GM12865 (cell line): ENCODE results near the gene ACOXL.
A peak's percentile ranks its signal among the peaks of the same experiment; 100 is the strongest.

Experiments
- DNase-seq: peaks from one replicate; pipeline ENCODE4 v3.0.0; 2010; ENCODE audit warnings: low read depth
- H3K4me3 ChIP-seq: 2 replicates; pipeline ENCODE4 v1.5.1; 2011; ENCODE audit warnings: mild to moderate bottlenecking, low read depth, low read length, control low read depth
- CTCF ChIP-seq: IDR thresholded peaks from 2 replicates; pipeline ENCODE4 v1.5.1; 2011; ENCODE audit warnings: low read length, control low read depth, low read depth, inconsistent platforms; ENCODE audit not compliant: insufficient read depth; ENCODE audit errors: missing control alignments

The ACOXL gene

GRCh38 chr2:110858135-110858725, 125.9 kb downstream of the ACOXL start:
- peak overlapping the region; percentile 28 for H3K4me3 ChIP-seq
- peak; percentile 93 for DNase-seq
- TF ChIP-seq CTCF: no peak

GRCh38 chr2:110858993-110859701, 126.8 kb downstream of the ACOXL start:
- DNase-seq: peak; percentile 73
- TF ChIP-seq CTCF: no peak
- H3K4me3 ChIP-seq: peak overlapping the region; percentile 28

GRCh38 chr2:110860630-110861029, 128.3 kb downstream of the ACOXL start:
- no peak overlapping the region for H3K4me3 ChIP-seq
- no peak for DNase-seq
- no peak for TF ChIP-seq CTCF

GRCh38 chr2:110861616-110862260, 129.4 kb downstream of the ACOXL start:
- no peak for TF ChIP-seq CTCF
- no peak for DNase-seq
- no peak overlapping the region for H3K4me3 ChIP-seq

GRCh38 chr2:110863726-110864125, 131.4 kb downstream of the ACOXL start:
- DNase-seq: no peak
- no peak overlapping the region for H3K4me3 ChIP-seq
- TF ChIP-seq CTCF: no peak

- H3K4me3 ChIP-seq: no peak overlapping the region
- TF ChIP-seq CTCF: no peak
- DNase-seq: no peak
Observed at GRCh38 chr2:110864176-110864575, 131.8 kb downstream of the ACOXL start.
